NCI-H146 (cell line): Measurements from ENCODE around the gene AGRN.
"Not testable (repeated sequence)": the region's sequence is repeated elsewhere in the genome, so short reads cannot be mapped to it uniquely, and the experiment has no call there.

Experiments
- DNase-seq: peaks from one replicate; lab custom pipeline; 2025; lab: John Stamatoyannopoulos, UW

The AGRN gene

DNA sequence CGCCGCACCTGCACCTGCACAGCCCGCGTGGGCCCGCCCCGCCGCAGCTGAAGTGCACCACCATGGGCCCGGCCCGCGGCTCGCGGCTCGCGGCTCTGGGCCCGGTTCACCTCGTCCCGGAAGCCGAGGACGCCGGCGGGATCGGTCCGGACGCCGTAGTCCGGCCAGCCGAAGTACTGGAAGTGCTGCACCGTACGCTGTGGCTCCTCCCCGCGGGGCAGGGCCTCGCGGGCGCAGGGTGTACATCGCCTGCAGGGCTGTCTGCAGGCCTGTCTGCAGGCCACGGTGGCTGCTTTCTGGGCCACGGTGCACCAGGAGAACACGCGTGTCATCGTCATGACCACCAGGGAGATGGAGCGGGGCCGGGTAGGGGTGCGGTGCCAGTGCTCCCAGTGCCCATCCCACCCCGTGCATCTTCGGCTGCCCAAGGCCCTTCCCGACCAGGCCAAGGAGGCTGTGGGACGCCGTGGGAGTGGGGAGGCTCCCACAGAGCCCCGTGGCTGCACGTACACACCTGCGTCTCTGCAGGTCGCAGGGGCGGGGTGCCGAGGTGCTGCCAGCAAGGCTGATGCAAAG lies 47.5 kb downstream of the AGRN start:
- no peak for DNase-seq

DNA sequence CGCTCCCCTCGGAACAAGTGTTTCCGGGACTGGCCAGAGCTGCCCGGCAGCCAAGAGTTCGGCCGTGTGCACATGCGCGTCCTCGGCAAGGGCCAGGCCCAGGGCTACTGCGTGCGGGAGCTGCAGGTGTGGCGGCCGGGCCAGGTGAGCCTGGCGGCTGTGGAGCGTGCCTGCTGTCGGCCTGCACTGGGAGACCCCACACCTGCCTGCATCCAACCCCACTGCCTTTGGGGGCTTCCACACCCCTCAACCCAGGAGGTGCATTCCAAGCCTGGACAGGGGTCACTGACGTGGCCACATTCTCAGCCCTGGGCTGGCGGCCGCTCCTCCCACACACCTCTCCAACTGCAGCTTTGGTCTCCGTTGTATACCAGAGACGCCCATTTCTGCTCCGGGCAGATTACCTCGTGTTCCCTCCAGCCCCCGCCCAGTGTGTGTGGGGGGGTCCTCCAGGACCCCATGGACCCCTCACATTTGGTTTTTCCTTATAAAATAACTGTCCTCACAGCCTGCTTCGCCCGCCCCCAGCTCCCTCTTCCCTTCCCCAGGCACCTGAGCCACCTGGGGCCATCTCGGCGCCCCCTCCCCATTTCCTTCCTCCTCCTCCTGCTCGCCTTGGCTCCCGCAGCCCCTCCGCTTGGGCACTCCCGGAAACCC lies 48.1 kb downstream of the AGRN start:
- DNase-seq = peak; percentile 16

DNA sequence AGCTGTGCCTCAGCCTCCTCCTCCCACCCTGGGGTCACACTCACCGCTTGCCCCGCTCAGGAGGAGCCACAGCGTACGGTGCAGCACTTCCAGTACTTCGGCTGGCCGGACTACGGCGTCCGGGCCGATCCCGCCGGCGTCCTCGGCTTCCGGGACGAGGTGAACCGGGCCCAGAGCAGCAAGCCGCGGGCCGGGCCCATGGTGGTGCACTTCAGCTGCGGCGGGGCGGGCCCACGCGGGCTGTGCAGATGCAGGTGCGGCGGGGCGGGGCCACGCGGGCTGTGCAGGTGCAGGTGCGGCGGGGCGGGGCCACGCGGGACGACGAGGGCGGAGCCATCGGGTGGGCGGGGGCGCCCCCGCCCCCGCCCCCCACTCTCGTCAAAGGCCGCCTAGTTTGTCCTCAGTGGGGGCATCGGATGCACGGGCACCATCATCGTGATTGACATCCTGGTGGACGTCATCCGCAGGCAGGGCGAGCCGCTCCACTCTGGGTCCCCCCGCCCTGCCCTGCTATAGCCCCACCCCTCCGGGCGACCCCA lies 48.7 kb downstream of the AGRN start:
- peak; percentile 66 for DNase-seq

DNA sequence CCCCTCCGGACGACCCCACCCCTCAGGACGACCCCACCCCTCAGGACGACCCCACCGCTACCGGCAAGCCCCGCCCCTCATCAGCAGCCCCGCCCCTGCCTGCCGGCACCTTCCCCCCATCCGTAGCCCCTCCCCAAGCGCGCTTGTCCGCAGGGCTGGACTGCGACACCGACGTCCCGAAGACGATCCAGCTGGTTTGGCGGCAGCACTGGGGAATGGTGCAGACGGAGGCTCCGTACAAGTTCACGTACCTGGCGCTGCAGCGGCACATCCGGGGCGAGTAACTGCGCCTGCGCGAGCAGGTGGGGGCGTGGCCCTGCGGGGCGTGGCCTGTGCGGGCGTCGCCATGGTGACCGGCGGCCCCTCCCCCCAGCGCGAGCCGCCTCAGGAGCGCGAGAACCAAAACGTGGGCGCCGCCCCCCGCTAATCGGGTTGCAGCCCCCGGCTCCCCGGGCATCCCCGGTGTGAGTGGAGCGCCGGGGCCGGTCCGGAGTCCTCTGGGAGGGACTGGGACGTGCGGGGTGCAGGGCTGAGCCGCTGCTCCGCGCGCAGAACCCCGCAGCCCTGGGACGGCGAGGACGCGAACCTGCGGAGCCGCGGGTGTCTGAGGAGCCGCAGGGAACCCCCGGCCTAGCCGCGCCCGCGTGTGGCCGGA lies 49.3 kb downstream of the AGRN start:
- peak; percentile 74 for DNase-seq

DNA sequence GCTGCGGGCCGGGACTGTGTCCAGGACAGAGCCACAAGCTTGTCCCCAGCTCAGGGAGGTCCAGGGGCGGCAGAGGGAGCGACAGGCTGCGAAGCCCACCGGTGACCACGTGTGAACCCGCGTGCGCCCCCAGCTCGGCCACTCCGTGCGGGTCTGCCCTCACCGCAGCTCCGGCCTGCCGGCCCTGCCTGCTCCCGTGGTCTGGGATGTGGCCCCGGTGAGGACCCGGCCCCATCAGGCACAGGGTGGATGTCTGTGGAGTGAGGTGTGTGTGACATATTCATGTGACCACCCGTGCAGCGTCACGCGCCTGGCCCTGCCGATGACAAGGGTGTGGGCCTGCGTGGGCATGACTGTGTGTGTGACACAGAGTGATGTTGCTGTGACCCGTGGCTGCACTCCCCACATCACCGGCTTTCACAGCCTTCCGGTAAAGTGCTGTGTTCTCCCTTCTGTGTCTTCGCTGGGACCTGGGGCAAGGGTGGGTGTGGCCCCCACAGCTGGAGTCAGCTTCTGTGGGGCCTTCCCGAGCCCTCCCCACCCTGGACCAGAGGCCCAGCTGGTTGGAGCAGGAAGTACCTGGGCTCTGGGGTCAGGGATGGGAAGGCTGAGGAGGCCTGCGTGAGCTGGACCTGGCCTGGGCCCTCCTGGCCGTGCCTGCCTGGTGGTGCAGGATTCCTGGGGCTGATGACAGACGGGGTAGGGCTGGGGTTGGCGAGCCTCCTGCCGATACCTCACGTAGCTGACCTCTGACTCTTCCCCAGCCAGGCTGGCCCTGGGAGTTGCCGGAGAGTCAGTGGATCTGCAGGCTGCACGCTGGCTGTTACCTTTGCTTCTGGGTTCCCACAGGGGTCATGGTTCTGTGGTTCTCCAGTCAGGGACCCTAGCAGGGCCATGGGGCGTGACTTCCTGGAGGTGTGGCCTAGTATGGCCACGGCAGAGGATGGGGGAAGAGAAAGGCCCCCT lies 50.1 kb downstream of the AGRN start:
- DNase-seq = no peak

DNA sequence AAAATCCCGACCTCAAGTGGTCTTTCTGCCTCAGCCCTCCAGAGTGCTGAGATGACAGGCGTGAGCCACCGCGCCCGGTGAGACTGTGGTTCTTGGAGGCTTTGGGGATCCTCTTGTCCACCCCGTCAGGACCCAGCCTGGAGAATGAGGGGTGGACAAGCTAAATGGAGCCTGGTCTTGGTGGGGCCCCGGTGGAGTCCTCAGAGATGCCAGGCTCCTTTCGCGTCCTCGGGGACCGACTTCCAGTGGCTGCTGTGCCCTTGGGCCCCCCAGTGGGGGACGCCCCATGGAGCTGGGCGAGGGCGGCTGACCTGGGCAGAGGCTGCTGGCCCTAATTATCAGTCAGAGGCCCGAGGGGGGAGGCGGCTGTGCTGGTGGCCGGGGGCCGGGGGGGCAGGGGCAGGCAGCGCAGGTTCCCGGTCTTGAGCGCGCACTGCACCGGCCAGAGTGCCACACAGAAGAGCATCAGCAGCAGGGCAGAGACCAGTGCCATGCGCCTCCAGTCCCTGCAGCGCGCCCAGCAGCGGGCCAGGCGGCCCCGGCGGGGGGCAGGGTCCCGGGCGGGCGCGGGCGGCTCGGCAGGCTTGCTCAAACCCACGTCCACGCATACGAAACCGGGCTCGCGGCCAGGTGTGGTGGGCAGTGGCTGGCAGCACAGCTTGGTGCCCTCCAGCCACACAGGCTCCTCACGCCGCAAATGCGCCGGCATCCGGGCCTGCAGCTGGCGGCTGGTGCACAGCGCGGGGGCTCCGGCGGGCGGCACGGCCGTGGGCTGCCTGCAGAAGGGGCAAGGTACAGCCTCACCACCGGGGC lies 51.8 kb downstream of the AGRN start:
- no peak for DNase-seq

DNA sequence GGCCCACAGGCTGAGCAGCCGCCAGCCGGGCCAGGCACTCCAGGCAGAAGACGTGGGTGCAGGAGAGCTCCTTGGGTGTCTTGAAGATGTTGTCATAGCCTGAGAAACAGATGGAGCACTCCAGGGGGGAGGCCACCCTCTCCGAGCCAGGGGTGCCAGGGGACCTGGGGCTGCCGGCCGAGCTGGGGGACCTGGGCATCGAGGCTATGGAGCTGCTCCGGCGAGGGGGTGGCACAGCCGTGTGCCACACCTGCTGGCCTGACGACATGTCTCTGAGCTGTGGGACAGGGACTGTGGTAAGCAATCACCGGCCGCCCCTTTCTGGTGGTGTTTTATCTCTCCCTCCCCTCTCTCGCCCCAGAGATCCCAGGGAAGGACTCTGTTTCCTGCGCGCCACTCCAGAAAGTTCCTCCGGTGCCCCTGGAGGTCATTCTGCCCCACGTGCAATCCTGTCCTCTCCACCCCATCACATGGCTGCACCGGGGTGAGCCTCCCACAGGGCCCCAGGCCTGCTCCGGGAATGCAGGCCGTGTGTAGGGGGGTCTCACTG lies 52.5 kb downstream of the AGRN start:
- no peak for DNase-seq

DNA sequence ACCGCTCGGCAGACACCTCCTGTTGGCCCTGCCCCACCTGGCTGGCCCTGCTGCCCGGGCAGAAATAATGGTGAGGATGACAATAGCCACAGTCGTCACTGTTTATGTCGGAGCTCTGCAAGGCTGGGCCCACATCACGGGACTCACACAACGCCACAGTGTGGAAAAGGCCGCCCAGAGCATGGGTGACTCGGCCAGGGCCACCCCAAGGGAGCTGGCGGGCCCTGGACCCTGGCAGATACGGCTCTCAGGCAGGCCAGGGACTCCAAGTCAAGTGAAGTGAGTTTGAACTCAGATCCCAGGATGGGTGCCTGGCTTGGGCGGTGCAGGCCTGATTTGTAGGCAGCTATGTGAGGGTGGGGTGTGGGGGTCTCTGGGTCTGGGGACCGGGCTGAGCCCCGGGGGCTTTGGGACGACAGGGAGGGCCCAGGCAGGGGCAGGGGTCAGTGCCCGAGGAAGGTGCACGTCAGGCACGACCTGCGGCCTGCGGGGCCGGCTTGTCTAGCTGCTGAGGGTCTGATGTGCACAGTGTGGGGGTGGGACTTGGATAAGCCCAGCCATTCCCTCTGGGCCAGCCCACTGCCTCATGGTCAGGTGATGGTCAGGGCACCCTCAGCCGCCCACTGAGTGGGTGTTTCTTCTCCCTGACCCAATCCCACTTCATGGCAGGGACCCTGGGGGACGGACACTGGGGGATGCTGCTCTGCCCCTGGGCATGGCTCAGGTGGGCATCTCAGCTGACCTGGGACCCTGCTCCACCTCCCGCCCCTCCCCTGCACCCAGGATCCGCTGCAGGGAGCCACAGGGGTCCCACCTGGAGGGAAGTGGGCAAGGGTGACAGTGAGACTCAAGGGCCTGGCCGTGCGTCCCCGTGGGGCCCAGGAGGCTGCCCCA lies 53.2 kb downstream of the AGRN start:
- no peak for DNase-seq

DNA sequence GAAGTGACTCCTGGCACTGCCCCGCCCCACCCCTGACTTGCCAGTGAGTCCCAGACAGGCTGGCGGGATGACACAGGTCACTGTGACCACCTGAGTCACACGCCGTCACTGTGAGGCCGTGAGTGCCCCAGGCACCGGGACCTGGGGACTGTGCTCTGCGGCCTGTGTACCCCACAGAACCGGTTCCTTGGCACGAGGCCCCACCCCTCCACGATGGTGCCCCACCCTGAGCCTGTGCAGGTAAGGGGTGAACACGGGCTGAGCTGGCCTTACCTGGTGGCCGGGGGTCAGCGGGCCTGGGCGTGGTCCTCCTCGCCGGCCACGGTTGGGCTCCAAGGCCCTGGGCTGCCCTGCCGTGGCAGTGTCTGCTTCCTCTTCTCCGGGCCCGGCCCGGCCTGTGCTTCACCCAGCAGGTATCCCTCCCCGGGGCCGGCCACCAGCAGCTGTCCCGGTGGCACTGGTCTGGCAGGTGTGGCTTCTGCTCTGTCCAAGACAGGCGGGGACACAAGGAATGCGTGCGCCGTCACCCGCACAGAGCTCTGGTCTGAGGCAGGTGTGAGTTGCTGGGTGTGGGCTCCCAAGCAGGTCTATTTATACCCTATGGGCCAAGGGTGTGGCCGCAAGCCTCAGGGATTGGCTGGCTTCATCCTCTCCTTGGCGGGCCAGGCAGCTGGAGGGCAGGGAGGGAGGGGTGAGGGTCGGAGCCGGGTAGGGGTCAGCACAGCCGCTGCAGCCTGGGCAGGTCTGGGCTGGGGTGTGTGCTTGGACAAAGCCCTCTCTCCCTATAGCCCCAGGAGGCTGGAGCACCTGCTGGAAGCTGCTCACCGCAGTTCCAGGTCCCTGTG lies 54.0 kb downstream of the AGRN start, which contains the start of gene RNF223:
RNF223 (minus strand) TSS at position 564 of the 845 bp plus-strand sequence. CDS start 1,740 bp downstream, outside the sequence.
- peak; percentile 81 for DNase-seq

DNA sequence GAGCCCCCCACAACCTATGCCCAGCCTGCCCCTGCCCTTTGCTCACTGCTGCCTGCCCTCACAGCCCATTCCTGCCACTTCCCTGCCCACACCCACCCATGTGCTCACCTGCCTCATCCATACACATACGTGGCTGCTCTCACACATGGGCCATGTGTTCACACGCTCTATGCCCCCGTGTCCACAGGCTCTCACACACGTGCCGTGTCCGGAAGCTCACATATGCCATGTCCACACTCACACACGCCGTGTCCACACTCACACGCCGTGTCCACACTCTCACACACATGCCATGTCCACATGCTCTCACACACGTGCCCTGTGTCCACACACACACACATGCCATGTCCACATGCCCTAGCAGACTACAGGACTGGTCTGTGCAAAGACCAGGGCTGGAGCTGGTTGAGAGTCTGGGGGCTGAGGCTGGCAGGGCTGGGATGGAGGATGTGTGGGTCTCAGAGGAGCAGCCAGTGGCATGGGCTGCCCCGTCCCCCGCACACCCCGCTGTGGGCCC lies 54.8 kb downstream of the AGRN start:
- DNase-seq = no peak

DNA sequence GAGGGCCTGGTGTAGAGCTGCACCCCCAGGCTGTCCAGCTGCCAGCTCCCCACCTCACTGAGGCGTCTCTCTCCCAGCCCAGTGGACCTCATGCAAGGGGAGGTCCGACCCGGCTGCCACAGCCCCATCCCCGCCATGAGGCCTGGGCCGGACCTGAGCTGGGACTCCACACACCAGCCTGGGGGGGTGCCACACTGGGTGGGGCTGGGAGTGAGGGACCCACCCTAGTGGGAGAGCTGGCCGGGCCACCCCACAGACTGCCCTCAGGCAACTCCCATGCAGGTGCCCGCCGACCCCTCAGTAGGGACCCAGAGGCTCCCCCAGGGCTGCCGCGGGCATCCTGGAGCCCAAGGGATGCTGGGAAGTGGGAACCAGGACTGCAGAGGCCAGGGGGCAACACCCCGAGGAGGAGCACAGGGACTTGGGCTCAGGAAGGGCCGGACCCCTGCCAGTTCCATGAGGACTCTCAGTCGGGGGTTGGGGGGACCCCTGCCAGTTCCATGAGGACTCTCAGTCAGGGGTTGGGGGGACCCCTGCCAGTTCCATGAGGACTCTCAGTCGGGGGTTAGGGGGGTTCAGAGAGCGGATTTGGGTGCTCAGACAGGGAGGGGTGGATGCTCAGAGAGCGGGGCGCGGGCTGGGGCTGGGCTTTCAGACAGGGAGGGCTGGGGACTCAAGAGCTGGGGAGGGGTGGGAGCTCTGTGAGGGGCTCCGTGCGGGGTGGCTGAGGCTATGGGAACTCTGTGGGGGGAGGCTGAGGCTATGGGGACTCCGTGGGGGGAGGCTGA lies 55.4 kb downstream of the AGRN start:
- DNase-seq = no peak

DNA sequence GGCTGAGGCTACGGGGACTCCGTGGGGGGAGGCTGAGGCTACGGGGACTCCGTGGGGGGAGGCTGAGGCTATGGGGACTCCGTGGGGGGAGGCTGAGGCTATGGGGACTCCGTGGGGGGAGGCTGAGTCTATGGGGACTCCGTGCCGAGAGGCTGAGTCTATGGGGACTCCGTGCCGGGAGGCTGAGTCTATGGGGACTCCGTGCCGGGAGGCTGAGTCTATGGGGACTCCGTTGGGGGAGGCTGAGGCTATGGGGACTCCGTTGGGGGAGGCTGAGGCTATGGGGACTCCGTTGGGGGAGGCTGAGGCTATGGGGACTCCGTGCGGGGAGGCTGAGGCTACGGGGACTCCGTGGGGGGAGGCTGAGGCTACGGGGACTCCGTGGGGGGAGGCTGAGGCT lies 57.5 kb downstream of the AGRN start:
- not testable (repeated sequence) for DNase-seq

DNA sequence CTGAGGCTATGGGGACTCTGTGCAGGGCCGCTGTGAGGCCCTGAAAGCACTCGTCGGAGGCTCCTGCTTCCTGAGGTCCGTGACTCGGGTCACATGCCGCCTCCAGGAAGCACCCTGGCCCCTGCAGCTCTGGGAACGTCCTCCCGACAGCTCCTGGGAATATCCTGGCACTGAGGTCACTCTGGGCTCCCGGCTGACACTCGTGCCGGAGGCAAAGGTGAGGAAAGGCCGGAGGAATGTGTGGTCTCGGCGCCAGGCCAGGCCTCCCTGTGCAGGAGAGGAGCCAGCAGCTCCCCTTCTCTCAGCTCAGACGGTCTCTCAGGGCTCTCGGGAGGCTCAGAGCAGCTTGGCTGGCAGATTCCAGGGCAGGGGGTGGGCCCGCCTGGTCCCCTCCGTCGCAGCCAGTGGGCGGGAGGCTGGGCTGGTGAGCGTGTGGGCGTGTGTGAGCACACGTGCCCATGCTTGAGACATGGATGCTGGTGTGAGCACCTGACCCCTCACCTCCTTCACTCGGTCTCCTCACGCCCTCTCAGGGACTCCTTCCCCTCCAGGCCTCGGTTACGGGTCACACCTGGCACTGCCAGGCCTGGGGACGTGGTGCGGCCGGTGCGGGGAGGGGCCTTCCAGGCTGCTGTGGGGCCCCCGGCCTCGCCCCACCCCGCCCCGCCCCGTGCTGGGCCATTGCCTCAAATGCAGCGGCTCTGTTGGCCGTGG lies 59.6 kb downstream of the AGRN start:
- peak; percentile 48 for DNase-seq

DNA sequence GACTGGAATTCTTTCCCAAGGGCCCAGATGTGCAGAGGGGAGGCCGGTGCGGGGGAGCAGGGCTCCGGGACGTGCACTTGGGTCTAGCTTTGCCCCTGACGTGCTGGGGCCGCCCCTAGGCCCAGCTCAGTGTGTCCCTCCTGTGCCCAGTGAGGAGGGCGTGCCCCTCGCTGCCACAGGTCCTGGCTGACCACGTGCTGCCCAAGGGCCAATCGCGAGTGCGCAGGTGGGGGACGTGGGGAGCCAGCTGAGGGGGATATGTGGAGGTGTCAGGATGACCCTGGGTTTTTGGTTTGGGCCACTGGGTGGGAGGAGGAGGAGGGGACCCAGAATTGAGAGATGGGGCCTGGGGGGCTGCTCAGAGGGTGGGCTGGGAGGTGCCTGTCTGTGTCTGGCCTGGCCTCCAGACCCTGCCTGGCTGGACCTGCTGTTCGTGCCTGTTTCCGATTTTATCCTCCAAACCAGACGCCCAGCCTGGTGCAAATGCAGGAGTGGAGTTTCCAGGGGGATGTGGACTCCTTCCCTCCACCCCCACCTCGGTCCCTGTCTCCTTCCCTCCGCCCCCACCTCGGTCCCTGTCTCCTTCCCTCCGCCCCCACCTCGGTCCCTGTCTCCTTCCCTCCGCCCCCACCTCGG lies 60.3 kb downstream of the AGRN start:
- DNase-seq = peak; percentile 40

DNA sequence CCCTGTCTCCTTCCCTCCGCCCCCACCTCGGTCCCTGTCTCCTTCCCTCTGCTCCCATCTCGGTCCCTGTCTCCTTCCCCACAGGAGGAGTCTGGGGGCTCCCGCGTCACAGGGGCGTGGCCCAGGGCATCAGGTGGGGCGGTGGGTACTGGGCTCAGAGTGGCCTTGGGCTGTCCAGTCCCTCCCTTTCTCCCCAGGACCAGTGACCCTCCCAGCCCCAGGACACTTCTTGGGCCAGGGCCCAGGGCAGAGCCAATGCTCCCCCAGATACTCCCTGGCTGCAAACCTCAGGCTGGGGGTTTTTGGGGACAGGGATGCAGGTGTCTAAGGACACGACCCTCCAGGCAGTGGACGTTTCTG lies 61.0 kb downstream of the AGRN start:
- DNase-seq = no peak

DNA sequence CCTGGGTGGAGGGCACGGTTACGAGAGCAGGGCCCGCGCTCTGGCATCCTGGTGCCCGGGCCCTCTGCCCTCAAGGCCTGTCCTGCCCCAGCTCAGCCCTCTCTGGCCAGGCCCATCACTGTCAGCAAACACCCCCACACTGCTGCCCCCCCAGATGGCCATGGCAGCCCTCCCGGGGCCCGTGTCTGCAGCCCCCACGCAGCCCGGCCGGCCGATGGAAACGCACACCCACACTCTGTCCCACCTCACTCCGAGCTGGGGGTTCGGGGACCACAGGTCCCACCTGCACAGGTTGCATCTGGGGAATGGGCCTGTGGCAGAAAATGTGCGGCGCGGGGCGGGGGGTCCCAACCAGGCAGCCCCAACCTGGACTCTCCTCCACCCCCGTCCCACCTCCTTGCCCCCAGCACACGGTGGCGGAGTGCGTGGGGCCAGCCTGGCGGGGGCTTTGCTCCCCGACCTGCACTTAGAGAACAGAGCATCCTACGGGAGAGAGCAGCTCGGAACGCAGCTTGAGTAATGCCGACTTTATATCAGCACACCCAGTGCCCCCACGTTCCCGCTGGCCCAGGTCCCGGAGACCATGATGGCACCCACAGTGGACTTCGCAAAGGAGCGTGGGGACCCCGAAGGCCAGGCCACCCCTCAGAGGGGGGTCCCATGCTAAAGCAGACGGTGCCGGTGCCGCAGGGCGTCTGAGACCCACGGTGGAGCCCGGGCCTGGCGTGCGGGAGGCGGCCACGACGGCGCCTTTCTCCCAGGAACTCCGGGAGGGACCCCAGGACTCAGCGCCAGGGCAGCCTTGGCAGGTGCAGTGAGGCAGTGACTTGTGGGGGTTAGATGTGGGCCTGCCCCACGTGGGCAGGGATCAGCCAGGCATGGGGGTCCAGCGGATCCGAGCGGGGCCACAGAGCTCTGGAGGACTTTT lies 61.7 kb downstream of the AGRN start:
- no peak for DNase-seq
